SH-SY5Y (cell line): ENCODE results near the gene NPR3.

Source experiments
- GATA2 ChIP-seq: IDR thresholded peaks from 2 replicates; pipeline ENCODE4 v1.6.1; 2011; ENCODE audit warnings: mild to moderate bottlenecking, low read depth, low read length
- GATA3 ChIP-seq: IDR thresholded peaks from 2 replicates; pipeline ENCODE4 v1.6.1; 2011; ENCODE audit warnings: low read depth, mild to moderate bottlenecking, low read length, moderate library complexity

GRCh38 chr5:32785611-32786254 lies 74.6 kb downstream of the NPR3 start:
- TF ChIP-seq GATA3 = no peak
- no peak for TF ChIP-seq GATA2
